AG04450 (cell line): Measurements from ENCODE around the gene TRIO. TPM values are rescaled to one million over a fixed set of nuclear protein-coding genes. Genes with fewer than 3 reads are reported as not detected.

Experiments
- CTCF ChIA-PET: fragments of 300-600, 350-600 bp; formaldehyde crosslinking; extraction: SDS; loops from one replicate; lab custom pipeline; 2022; ENCODE audit warnings: antibody characterized with exemption, inconsistent platforms; lab: Charles Lee
- POLR2A ChIA-PET: fragments of 350-600 bp; formaldehyde crosslinking; extraction: SDS; loops from one replicate; lab custom pipeline; 2021; ENCODE audit warnings: antibody characterized with exemption, inconsistent platforms; lab: Yijun Ruan, JAX
- DNase-seq: peaks from one replicate; pipeline ENCODE4 v3.0.0-alpha.2; 2011; ENCODE audit warnings: low read depth, low spot score
- H3K27ac ChIP-seq: one replicate; pipeline ENCODE4 v1.5.1; 2012; ENCODE audit warnings: low read depth, low read length, control low read depth
- H3K27me3 ChIP-seq: one replicate; pipeline ENCODE4 v1.6.0; 2012; ENCODE audit warnings: low read length; ENCODE audit not compliant: control insufficient read depth, insufficient read depth
- H3K4me3 ChIP-seq: 2 replicates; pipeline ENCODE4 v1.5.1; 2011; ENCODE audit warnings: mild to moderate bottlenecking, low read depth, low read length, control low read depth
- H3K9me3 ChIP-seq: 2 replicates; pipeline ENCODE4 v1.5.1; 2012; ENCODE audit warnings: low read length; ENCODE audit not compliant: control insufficient read depth, insufficient read depth
- polyA plus RNA-seq: library from polyadenylated mRNA; depleted of rRNA; stranded (reverse); fragments of >200 nt; gene quantifications from 2 replicates; pipeline ENCODE4 v1.2.3, GENCODE V29; 2011
- TF ChIP-seq, protein P1 (sequence below): IDR thresholded peaks from 2 replicates; pipeline ENCODE4 v1.5.1; 2011; ENCODE audit warnings: low read depth, low read length, control low read depth, inconsistent platforms

The TRIO gene
- polyA plus RNA-seq, 1 experiment = 268 TPM

DNA sequence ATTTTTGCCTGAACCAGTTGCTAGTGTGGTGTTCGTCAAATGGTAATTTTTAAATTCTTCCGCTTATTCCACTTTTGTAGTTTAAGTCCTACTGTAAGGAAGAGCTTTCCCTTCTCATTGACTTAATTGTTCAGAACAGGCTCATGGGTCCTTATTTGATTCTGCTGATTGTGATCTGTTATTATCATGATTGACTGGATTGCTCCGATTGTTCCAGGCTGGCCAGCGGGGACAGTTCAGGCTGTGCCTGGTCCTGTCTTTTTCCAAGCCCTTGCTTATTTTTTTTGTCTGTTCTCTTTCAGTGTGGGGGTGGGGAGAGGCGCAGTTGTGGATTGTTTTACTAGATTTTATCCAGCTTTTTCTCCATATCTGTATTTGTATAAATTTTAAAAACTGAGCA, 52.4 kb downstream of the TRIO start:
- TF ChIP-seq, protein P1, sequence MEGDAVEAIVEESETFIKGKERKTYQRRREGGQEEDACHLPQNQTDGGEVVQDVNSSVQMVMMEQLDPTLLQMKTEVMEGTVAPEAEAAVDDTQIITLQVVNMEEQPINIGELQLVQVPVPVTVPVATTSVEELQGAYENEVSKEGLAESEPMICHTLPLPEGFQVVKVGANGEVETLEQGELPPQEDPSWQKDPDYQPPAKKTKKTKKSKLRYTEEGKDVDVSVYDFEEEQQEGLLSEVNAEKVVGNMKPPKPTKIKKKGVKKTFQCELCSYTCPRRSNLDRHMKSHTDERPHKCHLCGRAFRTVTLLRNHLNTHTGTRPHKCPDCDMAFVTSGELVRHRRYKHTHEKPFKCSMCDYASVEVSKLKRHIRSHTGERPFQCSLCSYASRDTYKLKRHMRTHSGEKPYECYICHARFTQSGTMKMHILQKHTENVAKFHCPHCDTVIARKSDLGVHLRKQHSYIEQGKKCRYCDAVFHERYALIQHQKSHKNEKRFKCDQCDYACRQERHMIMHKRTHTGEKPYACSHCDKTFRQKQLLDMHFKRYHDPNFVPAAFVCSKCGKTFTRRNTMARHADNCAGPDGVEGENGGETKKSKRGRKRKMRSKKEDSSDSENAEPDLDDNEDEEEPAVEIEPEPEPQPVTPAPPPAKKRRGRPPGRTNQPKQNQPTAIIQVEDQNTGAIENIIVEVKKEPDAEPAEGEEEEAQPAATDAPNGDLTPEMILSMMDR = no peak
- Histone ChIP-seq H3K27ac (no peak overlapping the region), H3K4me3 (no peak overlapping the region), H3K9me3 (no peaks in the 10 kb centered on the region), H3K27me3 (no peaks in the 10 kb centered on the region)
- ChIA-PET POLR2A (interaction anchor here (0.6 to 0.7 kb wide), 2 partner anchors 51 to 70 kb away, joined by 5 to 7 read pairs; no protein-coding TSS in a partner anchor), CTCF (interaction anchor here (0.6 kb wide), 1 partner anchor 147 kb away, joined by 4 read pairs; no protein-coding TSS in a partner anchor)
- DNase-seq = no peak

- Histone ChIP-seq H3K27ac (peak overlapping the region; percentile 21), H3K4me3 (no peak overlapping the region), H3K9me3 (no peaks in the 10 kb centered on the region), H3K27me3 (no peaks in the 10 kb centered on the region)
- TF ChIP-seq, protein P1 = no peak
- DNase-seq = no peak
- CTCF ChIA-PET = interaction anchor here (1.2 kb wide), 1 partner anchor 210 kb away, joined by 3 read pairs; no protein-coding TSS in a partner anchor
- POLR2A ChIA-PET = no interaction called here
These were observed 53.9 kb downstream of the TRIO start for GRCh38 chr5:14197056-14197455.

DNA sequence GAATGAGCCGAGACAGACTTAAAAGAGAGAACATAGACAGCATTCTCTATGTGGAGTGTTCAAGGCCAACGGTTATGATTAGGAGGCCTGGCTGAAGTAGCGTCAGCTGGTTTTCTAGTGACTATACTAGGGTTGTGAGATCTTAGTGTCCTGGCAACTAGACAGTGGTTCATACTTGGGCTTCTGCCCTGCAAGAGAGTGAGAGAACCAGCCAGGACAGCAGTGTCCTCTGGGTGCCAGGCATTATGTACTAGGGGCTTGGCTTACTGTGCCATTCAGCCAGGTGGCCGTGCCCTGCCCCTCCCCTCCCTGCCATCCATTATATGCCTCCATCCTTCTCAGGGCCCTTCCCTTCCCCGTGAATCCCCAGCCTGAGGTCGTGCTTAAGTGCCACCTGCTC, 56.8 kb downstream of the TRIO start:
- Histone ChIP-seq H3K4me3 (no peak overlapping the region), H3K27me3 (no peaks in the 10 kb centered on the region), H3K9me3 (no peaks in the 10 kb centered on the region), H3K27ac (peak overlapping the region; percentile 40)
- ChIA-PET CTCF (interaction anchor here (1.4 kb wide), 1 partner anchor 70 kb away, joined by 5 read pairs; no protein-coding TSS in a partner anchor), POLR2A (no interaction called here)
- DNase-seq = no peak
- TF ChIP-seq, protein P1 = no peak

DNA sequence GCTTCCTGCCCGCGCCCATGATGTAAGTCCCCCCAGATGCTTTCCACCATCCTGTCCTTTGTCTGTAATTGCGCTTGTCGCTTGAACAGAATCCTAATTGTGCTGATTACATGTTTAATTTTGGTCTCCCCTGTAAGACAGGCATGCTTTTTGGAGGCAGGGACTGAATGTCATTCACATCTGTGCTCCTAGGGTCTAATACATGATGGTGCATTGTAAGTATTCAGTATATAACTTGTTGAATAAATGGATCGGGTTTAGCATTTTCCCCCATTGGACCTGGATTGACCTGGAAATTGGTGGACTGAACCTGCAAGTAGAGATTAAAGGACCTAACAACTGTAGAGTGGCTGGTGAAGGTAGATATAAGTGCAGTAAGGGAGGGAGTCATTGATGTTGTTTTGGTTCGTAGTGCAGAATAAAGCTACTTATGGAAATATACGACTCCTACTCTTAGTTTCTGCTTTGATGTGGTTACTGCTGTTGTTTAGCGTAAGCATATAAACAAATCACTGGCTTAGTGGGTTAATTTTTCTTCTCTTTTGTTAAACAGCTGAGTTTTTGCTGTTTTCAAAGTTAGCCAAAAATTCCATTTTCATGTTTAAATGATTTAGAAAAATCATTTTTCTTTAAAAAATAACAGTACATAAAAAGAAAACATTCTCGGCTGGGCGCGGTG, 57.3 kb downstream of the TRIO start:
- H3K27ac ChIP-seq = peak overlapping the region; percentile 32
- no peaks in the 10 kb centered on the region for H3K27me3 ChIP-seq
- DNase-seq = no peak
- H3K4me3 ChIP-seq = no peak overlapping the region
- CTCF ChIA-PET = interaction anchor here (0.6 to 1.4 kb wide), 2 partner anchors 70 to 142 kb away, joined by 3 to 5 read pairs; no protein-coding TSS in a partner anchor
- POLR2A ChIA-PET = interaction anchor here (1.4 kb wide), 1 partner anchor 44 kb away, joined by 3 read pairs; no protein-coding TSS in a partner anchor
- H3K9me3 ChIP-seq = no peaks in the 10 kb centered on the region
- TF ChIP-seq, protein P1 = no peak
